GM23338 (cell line): ENCODE data around the gene RETSAT. TPM values are rescaled to one million over a fixed set of nuclear protein-coding genes. Genes with fewer than 3 reads are reported as not detected.

Experiments
- ATAC-seq: fragments of 200-7000 bp; cut with Tn5 transposase; 3 replicates; pipeline ENCODE4 v1.9.1; 2020
- DNase-seq: peaks from one replicate; pipeline ENCODE4 v3.0.0-alpha.2; 2015; ENCODE audit warnings: low spot score
- H2AFZ ChIP-seq: fragments of 200-600 bp; sonication (generic); 2 replicates; pipeline ENCODE4 v1.8.0; 2016; ENCODE audit warnings: antibody characterized with exemption, mild to moderate bottlenecking, moderate library complexity
- H3F3A ChIP-seq: fragments of 200-600 bp; sonication (generic); replicated peaks from 2 replicates; pipeline ENCODE4 v1.8.0; 2017; ENCODE audit warnings: antibody characterized with exemption, mixed run types, low read depth
- H3K27ac ChIP-seq: fragments of 200-600 bp; sonication (generic); 2 replicates; pipeline ENCODE4 v1.6.1; 2016; ENCODE audit warnings: low read depth
- H3K27me3 ChIP-seq: fragments of 200-600 bp; sonication (generic); 2 replicates; pipeline ENCODE4 v1.8.0; 2016; ENCODE audit warnings: mild to moderate bottlenecking, mixed run types, moderate library complexity; ENCODE audit not compliant: insufficient read depth
- H3K36me3 ChIP-seq: fragments of 200-600 bp; sonication (generic); 2 replicates; pipeline ENCODE4 v1.8.0; 2016; ENCODE audit warnings: mild to moderate bottlenecking; ENCODE audit not compliant: insufficient read depth
- H3K4me1 ChIP-seq: fragments of 200-600 bp; sonication (generic); 2 replicates; pipeline ENCODE4 v1.8.0; 2016; ENCODE audit warnings: mild to moderate bottlenecking, moderate library complexity; ENCODE audit not compliant: insufficient read depth
- H3K4me2 ChIP-seq: fragments of 200-600 bp; sonication (generic); 2 replicates; pipeline ENCODE4 v1.7.1; 2017; ENCODE audit warnings: mixed run types
- H3K4me3 ChIP-seq: fragments of 200-600 bp; sonication (generic); 2 replicates; pipeline ENCODE4 v1.6.1; 2016; ENCODE audit warnings: mixed run types
- H3K79me2 ChIP-seq: fragments of 200-600 bp; sonication (generic); replicated peaks from 2 replicates; pipeline ENCODE4 v1.8.0; 2017; ENCODE audit warnings: mild to moderate bottlenecking; ENCODE audit not compliant: insufficient read depth
- H3K9me2 ChIP-seq: fragments of 200-600 bp; sonication (generic); 2 replicates; pipeline ENCODE4 v1.8.0; 2017; ENCODE audit not compliant: insufficient read depth
- H4K20me1 ChIP-seq: fragments of 200-600 bp; sonication (generic); replicated peaks from 2 replicates; pipeline ENCODE4 v1.8.0; 2017; ENCODE audit warnings: mild to moderate bottlenecking; ENCODE audit not compliant: insufficient read depth
- H3K27ac Mint-ChIP-seq: 2 replicates; pipeline ENCODE4 v1.8.0; 2020; ENCODE audit warnings: inconsistent platforms, mild to moderate bottlenecking, moderate library complexity, mixed read lengths
- H3K27me3 Mint-ChIP-seq: 3 replicates; pipeline ENCODE4 v1.8.0; 2022; ENCODE audit warnings: low read depth, mild to moderate bottlenecking, moderate library complexity, mixed read lengths, inconsistent platforms; ENCODE audit not compliant: insufficient read depth, poor library complexity
- H3K36me3 Mint-ChIP-seq: 3 replicates; pipeline ENCODE4 v1.8.0; 2021; ENCODE audit warnings: low read depth, mild to moderate bottlenecking, inconsistent platforms, moderate library complexity, mixed read lengths
- H3K4me1 Mint-ChIP-seq: 3 replicates; pipeline ENCODE4 v1.8.0; 2020; ENCODE audit warnings: mild to moderate bottlenecking, inconsistent platforms, mixed read lengths
- H3K4me3 Mint-ChIP-seq: 3 replicates; pipeline ENCODE4 v1.8.0; 2021; ENCODE audit warnings: moderate library complexity, mild to moderate bottlenecking, inconsistent platforms, mixed read lengths
- H3K9me3 Mint-ChIP-seq: 3 replicates; pipeline ENCODE4 v1.8.0; 2020; ENCODE audit warnings: moderate library complexity, mild to moderate bottlenecking, inconsistent platforms, mixed read lengths
- POLR2AphosphoS5 ChIP-seq: IDR thresholded peaks from 2 replicates; pipeline ENCODE4 v1.6.1; 2016; ENCODE audit warnings: antibody characterized with exemption, low read depth
- polyA plus RNA-seq: library from polyadenylated mRNA; unstranded; fragments of >200 nt; fragmentation: Nextera tagmentation; extraction: Ambion mirVana; gene quantifications from 2 replicates; pipeline ENCODE4 v1.2.1, GENCODE V29; 2016
- total RNA-seq: library from RNA; depleted of rRNA; stranded (reverse); fragments of >200 nt; shearing (Covaris generic); gene quantifications from 2 replicates; pipeline ENCODE4 v1.2.3, GENCODE V29; 2014
- TF ChIP-seq, protein P1 (sequence below): IDR thresholded peaks from one replicate; pipeline ENCODE4 v1.6.1; 2018; ENCODE audit warnings: antibody characterized with exemption; ENCODE audit not compliant: unreplicated experiment
- TF ChIP-seq, protein P2 (sequence below): fragments of 250-450 bp; sonication (Bioruptor Pico); IDR thresholded peaks from 2 replicates; pipeline ENCODE4 v1.5.0; 2020; ENCODE audit warnings: mild to moderate bottlenecking, moderate library complexity

Gene RETSAT
- total and polyA plus RNA-seq, 2 experiments from 2014 or later, result 2.3 to 16.4 TPM

DNA sequence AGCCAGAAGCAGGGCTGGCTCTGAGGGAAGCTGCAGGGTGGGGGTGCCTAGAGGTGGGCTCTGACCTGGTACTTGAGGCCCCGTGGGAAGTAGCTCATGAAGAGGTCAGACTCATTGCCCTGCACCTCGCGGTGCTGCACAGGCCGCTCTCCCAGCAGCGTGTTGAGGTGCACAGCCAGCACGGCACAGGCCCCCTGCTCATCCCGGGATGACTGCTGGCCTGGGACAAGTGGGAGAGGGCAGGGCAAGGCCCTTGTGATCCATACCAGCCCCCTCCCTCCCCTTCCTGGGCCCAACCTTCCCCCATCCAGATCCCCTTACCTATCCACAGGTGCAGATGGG, 47.1 kb upstream of the RETSAT start:
- Histone ChIP-seq H2AFZ (no peak overlapping the region), H3K9me2 (no peaks in the 10 kb centered on the region), H3K4me3 (no peak overlapping the region), H4K20me1 (no peaks in the 10 kb centered on the region), H3F3A (peaks cover 7% of the 10 kb centered on the region; the same call in 1 of the 2 replicates), H3K79me2 (peaks cover 9% of the 10 kb centered on the region), H3K36me3 (peaks cover 8% of the 10 kb centered on the region), H3K27me3 (no peaks in the 10 kb centered on the region), H3K27ac (no peak overlapping the region), H3K4me2 (no peak overlapping the region), H3K4me1 (peaks cover 6% of the 10 kb centered on the region; the same call in 1 of the 2 replicates)
- peaks cover 16% of the 10 kb centered on the region for H3K36me3 Mint-ChIP-seq
- ATAC-seq (no peak), DNase-seq (no peak)
- H3K27me3 Mint-ChIP-seq, result peaks cover 9% of the 10 kb centered on the region
- TF ChIP-seq, protein P1, sequence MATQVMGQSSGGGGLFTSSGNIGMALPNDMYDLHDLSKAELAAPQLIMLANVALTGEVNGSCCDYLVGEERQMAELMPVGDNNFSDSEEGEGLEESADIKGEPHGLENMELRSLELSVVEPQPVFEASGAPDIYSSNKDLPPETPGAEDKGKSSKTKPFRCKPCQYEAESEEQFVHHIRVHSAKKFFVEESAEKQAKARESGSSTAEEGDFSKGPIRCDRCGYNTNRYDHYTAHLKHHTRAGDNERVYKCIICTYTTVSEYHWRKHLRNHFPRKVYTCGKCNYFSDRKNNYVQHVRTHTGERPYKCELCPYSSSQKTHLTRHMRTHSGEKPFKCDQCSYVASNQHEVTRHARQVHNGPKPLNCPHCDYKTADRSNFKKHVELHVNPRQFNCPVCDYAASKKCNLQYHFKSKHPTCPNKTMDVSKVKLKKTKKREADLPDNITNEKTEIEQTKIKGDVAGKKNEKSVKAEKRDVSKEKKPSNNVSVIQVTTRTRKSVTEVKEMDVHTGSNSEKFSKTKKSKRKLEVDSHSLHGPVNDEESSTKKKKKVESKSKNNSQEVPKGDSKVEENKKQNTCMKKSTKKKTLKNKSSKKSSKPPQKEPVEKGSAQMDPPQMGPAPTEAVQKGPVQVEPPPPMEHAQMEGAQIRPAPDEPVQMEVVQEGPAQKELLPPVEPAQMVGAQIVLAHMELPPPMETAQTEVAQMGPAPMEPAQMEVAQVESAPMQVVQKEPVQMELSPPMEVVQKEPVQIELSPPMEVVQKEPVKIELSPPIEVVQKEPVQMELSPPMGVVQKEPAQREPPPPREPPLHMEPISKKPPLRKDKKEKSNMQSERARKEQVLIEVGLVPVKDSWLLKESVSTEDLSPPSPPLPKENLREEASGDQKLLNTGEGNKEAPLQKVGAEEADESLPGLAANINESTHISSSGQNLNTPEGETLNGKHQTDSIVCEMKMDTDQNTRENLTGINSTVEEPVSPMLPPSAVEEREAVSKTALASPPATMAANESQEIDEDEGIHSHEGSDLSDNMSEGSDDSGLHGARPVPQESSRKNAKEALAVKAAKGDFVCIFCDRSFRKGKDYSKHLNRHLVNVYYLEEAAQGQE, result no peak
- TF ChIP-seq, protein P2, sequence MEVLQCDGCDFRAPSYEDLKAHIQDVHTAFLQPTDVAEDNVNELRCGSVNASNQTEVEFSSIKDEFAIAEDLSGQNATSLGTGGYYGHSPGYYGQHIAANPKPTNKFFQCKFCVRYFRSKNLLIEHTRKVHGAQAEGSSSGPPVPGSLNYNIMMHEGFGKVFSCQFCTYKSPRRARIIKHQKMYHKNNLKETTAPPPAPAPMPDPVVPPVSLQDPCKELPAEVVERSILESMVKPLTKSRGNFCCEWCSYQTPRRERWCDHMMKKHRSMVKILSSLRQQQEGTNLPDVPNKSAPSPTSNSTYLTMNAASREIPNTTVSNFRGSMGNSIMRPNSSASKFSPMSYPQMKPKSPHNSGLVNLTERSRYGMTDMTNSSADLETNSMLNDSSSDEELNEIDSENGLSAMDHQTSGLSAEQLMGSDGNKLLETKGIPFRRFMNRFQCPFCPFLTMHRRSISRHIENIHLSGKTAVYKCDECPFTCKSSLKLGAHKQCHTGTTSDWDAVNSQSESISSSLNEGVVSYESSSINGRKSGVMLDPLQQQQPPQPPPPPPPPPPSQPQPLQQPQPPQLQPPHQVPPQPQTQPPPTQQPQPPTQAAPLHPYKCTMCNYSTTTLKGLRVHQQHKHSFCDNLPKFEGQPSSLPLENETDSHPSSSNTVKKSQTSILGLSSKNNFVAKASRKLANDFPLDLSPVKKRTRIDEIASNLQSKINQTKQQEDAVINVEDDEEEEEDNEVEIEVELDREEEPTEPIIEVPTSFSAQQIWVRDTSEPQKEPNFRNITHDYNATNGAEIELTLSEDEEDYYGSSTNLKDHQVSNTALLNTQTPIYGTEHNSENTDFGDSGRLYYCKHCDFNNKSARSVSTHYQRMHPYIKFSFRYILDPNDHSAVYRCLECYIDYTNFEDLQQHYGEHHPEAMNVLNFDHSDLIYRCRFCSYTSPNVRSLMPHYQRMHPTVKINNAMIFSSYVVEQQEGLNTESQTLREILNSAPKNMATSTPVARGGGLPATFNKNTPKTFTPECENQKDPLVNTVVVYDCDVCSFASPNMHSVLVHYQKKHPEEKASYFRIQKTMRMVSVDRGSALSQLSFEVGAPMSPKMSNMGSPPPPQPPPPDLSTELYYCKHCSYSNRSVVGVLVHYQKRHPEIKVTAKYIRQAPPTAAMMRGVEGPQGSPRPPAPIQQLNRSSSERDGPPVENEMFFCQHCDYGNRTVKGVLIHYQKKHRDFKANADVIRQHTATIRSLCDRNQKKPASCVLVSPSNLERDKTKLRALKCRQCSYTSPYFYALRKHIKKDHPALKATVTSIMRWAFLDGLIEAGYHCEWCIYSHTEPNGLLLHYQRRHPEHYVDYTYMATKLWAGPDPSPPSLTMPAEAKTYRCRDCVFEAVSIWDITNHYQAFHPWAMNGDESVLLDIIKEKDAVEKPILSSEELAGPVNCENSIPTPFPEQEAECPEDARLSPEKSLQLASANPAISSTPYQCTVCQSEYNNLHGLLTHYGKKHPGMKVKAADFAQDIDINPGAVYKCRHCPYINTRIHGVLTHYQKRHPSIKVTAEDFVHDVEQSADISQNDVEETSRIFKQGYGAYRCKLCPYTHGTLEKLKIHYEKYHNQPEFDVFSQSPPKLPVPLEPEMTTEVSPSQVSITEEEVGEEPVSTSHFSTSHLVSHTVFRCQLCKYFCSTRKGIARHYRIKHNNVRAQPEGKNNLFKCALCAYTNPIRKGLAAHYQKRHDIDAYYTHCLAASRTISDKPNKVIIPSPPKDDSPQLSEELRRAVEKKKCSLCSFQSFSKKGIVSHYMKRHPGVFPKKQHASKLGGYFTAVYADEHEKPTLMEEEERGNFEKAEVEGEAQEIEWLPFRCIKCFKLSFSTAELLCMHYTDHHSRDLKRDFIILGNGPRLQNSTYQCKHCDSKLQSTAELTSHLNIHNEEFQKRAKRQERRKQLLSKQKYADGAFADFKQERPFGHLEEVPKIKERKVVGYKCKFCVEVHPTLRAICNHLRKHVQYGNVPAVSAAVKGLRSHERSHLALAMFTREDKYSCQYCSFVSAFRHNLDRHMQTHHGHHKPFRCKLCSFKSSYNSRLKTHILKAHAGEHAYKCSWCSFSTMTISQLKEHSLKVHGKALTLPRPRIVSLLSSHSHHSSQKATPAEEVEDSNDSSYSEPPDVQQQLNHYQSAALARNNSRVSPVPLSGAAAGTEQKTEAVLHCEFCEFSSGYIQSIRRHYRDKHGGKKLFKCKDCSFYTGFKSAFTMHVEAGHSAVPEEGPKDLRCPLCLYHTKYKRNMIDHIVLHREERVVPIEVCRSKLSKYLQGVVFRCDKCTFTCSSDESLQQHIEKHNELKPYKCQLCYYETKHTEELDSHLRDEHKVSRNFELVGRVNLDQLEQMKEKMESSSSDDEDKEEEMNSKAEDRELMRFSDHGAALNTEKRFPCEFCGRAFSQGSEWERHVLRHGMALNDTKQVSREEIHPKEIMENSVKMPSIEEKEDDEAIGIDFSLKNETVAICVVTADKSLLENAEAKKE, result no peak
- no peak for TF ChIP-seq POLR2AphosphoS5
- H3K4me3 Mint-ChIP-seq, result no peak overlapping the region
- H3K9me3 Mint-ChIP-seq, result peaks cover 13% of the 10 kb centered on the region
- peaks cover 9% of the 10 kb centered on the region for H3K4me1 Mint-ChIP-seq
- H3K27ac Mint-ChIP-seq, result no peak overlapping the region
